ENCODE results near the gene SAMD11. TPM values are rescaled to one million over a fixed set of nuclear protein-coding genes. Genes with fewer than 3 reads are reported as not detected.

Gene SAMD11
- total RNA-seq, 1 experiment from 2014 or later, result 13.5 TPM

- Mint-ChIP-seq H3K9me3 (peaks cover 4 to 6% of the 10 kb centered on the region in 2 experiments), H3K27ac (no peak overlapping the region), H3K27me3 (ENCODE audit: low read depth) (peaks cover 48% of the 10 kb centered on the region), H3K36me3 (ENCODE audit: insufficient read depth in 1 of 3, low read depth in 3 of 3) (peaks cover 0 to 6% (median 4%) of the 10 kb centered on the region in 3 experiments; a peak in 4 of 7 replicates), H3K4me1 (peaks cover 5 to 9% of the 10 kb centered on the region in 2 experiments; a peak in 3 of 4 replicates), H3K4me3 (no peak overlapping the region; a peak in 1 of 5 replicates)
- H3K4ac ChIP-seq (ENCODE audit: low read depth, low read length), result no peak overlapping the region
- H3K56ac ChIP-seq (ENCODE audit: insufficient read length, low read depth, low read length), result no peak overlapping the region
- H3K79me1 ChIP-seq (ENCODE audit: insufficient read depth, low read depth, low read length, poor library complexity, severe bottlenecking), result no peaks in the 10 kb centered on the region
- no peak overlapping the region for H4K5ac ChIP-seq (ENCODE audit: insufficient read length, low read depth, low read length)
- H4K91ac ChIP-seq (ENCODE audit: insufficient read length, low read depth, low read length), result no peak overlapping the region
- H3K4me2 ChIP-seq (ENCODE audit: insufficient read depth, insufficient read length, low read length), result no peak overlapping the region
- H2BK5ac ChIP-seq (ENCODE audit: insufficient read length, low read length), result no peak overlapping the region
- H2AFZ ChIP-seq (ENCODE audit: low read length), result no peak overlapping the region
- H2AK5ac ChIP-seq (ENCODE audit: insufficient read length, low read length), result no peak overlapping the region
- H3K4me1 ChIP-seq (ENCODE audit: insufficient read depth, low read length), result no peaks in the 10 kb centered on the region
- no peak overlapping the region for H3K9ac ChIP-seq (ENCODE audit: extremely low read depth, insufficient read length, low read length)
- H3K14ac ChIP-seq (ENCODE audit: insufficient read depth, low read length), result no peak overlapping the region
- H2BK120ac ChIP-seq (ENCODE audit: low read depth, low read length, poor library complexity, severe bottlenecking), result no peak overlapping the region
- H3K9me3 ChIP-seq (ENCODE audit: control insufficient read depth, low read depth, low read length), result no peaks in the 10 kb centered on the region
- no peak overlapping the region for H3K27ac ChIP-seq (ENCODE audit: insufficient read length, low read depth, low read length)
- DNase-seq, result no peak
- no peak overlapping the region for H2BK12ac ChIP-seq (ENCODE audit: insufficient read length, low read depth, low read length)
- H2BK20ac ChIP-seq (ENCODE audit: low read depth, low read length, poor library complexity, severe bottlenecking), result no peak overlapping the region
- H3K18ac ChIP-seq (ENCODE audit: insufficient read length, low read depth, low read length), result no peak overlapping the region
- H4K8ac ChIP-seq (replicated peaks; ENCODE audit: insufficient read length, low read depth, low read length), result no peak overlapping the region
- TF ChIP-seq CTCF (conservative IDR thresholded peaks at IDR 0.05), result no peak
- no peak overlapping the region for H3K23ac ChIP-seq (ENCODE audit: insufficient read length, low read depth, low read length)
- H3T11ph ChIP-seq (ENCODE audit: low read length), result no peak overlapping the region
- no peaks in the 10 kb centered on the region for H3K79me2 ChIP-seq (ENCODE audit: insufficient read depth, low read length)
- WGBS (ENCODE audit: extremely low coverage, insufficient read length, low lambda C conversion rate), result no CpG with 5 or more reads among the region's 17 CpGs
- no peaks in the 10 kb centered on the region for H3K23me2 ChIP-seq (ENCODE audit: insufficient read length, low read depth, low read length, poor library complexity, severe bottlenecking)
- no peaks in the 10 kb centered on the region; the same call in 1 of the 2 replicates for H3K27me3 ChIP-seq (ENCODE audit: insufficient read depth, low read length)
- H2BK15ac ChIP-seq (ENCODE audit: low read depth, low read length), result no peak overlapping the region
- no peaks in the 10 kb centered on the region for H4K20me1 ChIP-seq (ENCODE audit: control insufficient read depth, insufficient read depth, insufficient read length)
These were observed 51.1 kb downstream of the SAMD11 start for GRCh38 chr1:974687-975328.

Data from H9 (cell line).